ENCODE results near the gene STK38L. TPM values are rescaled to one million over a fixed set of nuclear protein-coding genes. Genes with fewer than 3 reads are reported as not detected.

The STK38L gene
- 10 to 100 TPM; 31.2 to 32.0 TPM for total RNA-seq

DNA sequence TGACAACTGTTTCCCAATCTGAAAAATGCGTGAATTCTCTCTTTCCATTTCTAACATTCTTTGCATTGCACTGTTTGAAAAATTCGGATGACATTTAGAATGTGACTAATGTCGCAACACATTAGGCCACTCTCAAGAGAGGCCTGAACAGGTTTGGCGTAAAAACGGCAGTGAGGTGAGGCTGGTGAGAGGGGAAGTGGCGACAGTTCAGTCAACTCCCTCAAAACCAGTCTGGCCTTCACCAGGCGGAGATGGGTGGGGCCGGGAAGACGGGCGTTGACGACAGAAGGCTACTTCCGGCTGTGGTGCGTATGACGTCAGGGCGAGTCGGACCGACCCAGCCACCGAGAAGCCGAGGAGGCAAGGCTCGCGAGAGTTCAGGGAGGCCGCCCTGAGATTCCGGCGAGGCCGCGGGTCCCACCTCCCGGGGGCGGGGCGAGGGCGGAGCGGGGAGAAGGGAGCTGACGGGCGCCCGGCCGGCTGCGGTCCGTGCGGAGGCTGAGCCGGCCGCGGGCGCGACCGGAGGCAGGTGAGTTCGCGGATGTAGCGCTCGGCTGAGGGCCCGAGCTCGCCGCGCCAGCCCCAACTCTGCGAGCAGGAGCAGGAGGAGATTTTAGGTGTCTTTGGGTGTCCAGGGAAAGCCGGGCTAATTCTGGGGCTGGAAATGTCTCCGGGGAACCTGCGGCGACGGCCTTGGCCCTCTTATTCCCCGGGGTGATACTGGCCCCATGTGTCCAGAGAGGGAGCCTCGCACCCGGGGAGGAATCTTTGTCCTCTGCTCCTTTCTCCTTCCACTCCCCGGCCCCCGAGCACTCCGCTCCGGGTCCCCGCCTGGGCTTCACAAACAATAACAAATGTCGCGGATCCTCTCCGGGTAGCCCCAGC, at the start of gene STK38L:
TSS of gene STK38L (plus strand) at position 483 of the 885 bp plus-strand sequence. CDS start 53,435 bp downstream, outside the sequence.
- Mint-ChIP-seq H3K4me1 (peaks cover 48% of the 10 kb centered on the region), H3K27ac (peak within 1 kb of the TSS; percentile 96), H3K9me3 (peaks cover 3% of the 10 kb centered on the region), H3K36me3 (peaks cover 21% of the 10 kb centered on the region), H3K4me3 (peak within 1 kb of the TSS; percentile 100), H3K27me3 (no peaks in the 10 kb centered on the region)
- peak; percentile 99 for DNase-seq

DNA sequence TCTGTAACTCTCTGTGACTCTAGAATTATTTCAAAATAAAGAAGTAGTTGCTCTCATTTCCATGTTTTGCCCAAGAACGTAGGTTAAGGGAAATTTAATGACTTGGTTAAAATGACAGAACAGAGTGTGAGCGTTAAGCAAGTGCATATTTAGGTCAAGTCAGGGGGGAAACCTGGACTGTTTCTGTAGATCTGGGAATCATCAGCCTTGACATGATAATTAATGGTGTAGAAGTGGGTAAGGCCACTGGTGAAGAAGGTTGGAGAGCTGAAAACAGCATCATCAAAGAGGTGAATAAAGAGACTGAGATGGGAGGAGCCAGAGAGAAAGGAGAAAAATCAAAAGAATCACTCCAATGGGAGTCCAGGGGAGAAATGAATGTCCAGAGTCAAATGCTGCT, 49.4 kb upstream of the STK38L start:
- H3K9me3 Mint-ChIP-seq = no peaks in the 10 kb centered on the region
- H3K27ac Mint-ChIP-seq = no peak overlapping the region

GRCh38 chr12:27198036-27198435, 46.0 kb upstream of the STK38L start:
- no peak overlapping the region for H3K27ac Mint-ChIP-seq
- H3K36me3 Mint-ChIP-seq = no peaks in the 10 kb centered on the region
- no peak for DNase-seq
- H3K4me1 Mint-ChIP-seq = peaks cover 8% of the 10 kb centered on the region
- H3K27me3 Mint-ChIP-seq = no peaks in the 10 kb centered on the region
- H3K9me3 Mint-ChIP-seq = no peaks in the 10 kb centered on the region
- no peak overlapping the region for H3K4me3 Mint-ChIP-seq

More for the DNA sequence above, 49.4 kb upstream of the STK38L start:
- Mint-ChIP-seq H3K4me1 (peaks cover 3% of the 10 kb centered on the region), H3K27me3 (no peaks in the 10 kb centered on the region), H3K4me3 (no peak overlapping the region), H3K36me3 (no peaks in the 10 kb centered on the region)
- DNase-seq = no peak

- Mint-ChIP-seq H3K27me3 (no peaks in the 10 kb centered on the region), H3K36me3 (no peaks in the 10 kb centered on the region), H3K9me3 (no peaks in the 10 kb centered on the region), H3K4me3 (no peak overlapping the region), H3K27ac (no peak overlapping the region), H3K4me1 (peaks cover 8% of the 10 kb centered on the region)
- no peak for DNase-seq
Measured at GRCh38 chr12:27199638-27200300, 44.3 kb upstream of the STK38L start.

DNA sequence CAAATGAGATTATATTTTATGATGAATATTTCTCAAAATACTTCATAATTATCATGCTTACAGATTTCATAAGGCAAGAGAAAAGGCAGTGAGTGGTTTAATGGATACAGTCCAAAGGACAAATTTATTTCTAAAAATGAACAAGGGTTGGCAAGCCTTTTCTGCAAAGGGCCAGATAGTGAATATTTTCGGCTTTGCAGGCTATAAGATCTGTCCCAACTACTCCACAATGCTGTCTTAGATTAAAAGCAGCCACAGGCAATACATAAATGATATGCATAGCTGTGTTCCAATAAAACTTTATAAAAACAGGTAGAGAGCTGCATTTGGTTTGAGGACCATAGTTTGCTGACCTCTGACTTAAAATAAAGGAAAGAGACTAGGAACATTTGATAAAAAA, 42.9 kb upstream of the STK38L start:
- no peaks in the 10 kb centered on the region for H3K27me3 Mint-ChIP-seq
- H3K27ac Mint-ChIP-seq = no peak overlapping the region
- peaks cover 8% of the 10 kb centered on the region for H3K4me1 Mint-ChIP-seq
- no peak overlapping the region for H3K4me3 Mint-ChIP-seq
- H3K9me3 Mint-ChIP-seq = no peaks in the 10 kb centered on the region
- H3K36me3 Mint-ChIP-seq = no peaks in the 10 kb centered on the region
- no peak for DNase-seq

- no peak overlapping the region for H3K4me3 Mint-ChIP-seq
- H3K36me3 Mint-ChIP-seq = no peaks in the 10 kb centered on the region
- no peak overlapping the region for H3K27ac Mint-ChIP-seq
Measured at GRCh38 chr12:27206801-27207502, 37.1 kb upstream of the STK38L start.

DNA sequence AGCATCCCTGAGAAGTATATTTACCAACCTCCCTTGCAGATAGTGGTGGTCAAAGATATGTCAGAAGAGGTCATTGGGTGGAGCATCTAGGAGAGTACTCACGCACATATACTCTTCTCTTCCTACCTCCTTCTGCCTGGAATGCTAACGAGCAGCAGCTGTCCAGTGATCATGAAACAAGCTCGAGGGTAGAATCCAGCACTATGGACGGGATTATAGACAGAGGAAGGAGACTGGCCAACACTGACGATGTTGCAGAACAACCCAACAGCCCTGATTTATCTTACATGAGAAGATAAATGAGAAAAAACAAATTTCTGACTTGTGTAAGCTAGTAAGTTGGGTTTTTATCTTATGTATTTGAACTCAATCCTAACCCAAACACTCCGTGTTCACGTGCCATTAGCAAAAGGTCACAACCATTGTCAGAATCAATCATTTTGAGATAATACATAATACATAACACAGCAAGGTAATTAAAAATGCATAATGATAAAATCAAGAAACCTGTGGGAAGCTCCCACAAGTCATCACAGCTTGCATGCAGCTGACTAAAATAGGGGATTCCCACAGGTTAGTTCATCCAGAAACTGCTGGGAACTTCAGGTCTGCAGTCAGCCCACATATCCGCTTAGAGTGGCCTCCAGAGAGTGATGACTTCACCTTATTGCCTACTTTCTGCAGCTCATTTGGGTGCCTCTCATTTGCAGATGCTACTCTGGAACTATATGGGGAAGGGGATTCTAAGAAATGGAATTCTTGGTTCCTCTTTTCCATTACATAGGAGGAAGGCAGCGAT, 36.3 kb upstream of the STK38L start:
- DNase-seq = peak; percentile 36
- H3K4me3 Mint-ChIP-seq = no peak overlapping the region
- peaks cover 4% of the 10 kb centered on the region for H3K9me3 Mint-ChIP-seq
- H3K4me1 Mint-ChIP-seq = peaks cover 12% of the 10 kb centered on the region
- H3K27ac Mint-ChIP-seq = no peak overlapping the region
- no peaks in the 10 kb centered on the region for H3K36me3 Mint-ChIP-seq
- H3K27me3 Mint-ChIP-seq = no peaks in the 10 kb centered on the region

More at GRCh38 chr12:27206801-27207502, 37.1 kb upstream of the STK38L start:
- H3K4me1 Mint-ChIP-seq = peaks cover 12% of the 10 kb centered on the region
- no peaks in the 10 kb centered on the region for H3K27me3 Mint-ChIP-seq
- peaks cover 4% of the 10 kb centered on the region for H3K9me3 Mint-ChIP-seq
- no peak for DNase-seq

- H3K9me3 Mint-ChIP-seq = peaks cover 4% of the 10 kb centered on the region
- H3K27me3 Mint-ChIP-seq = no peaks in the 10 kb centered on the region
- H3K36me3 Mint-ChIP-seq = no peaks in the 10 kb centered on the region
- no peak overlapping the region for H3K4me3 Mint-ChIP-seq
- DNase-seq = no peak
- H3K27ac Mint-ChIP-seq = no peak overlapping the region
- H3K4me1 Mint-ChIP-seq = peaks cover 12% of the 10 kb centered on the region
Measured at GRCh38 chr12:27208414-27208750, 35.7 kb upstream of the STK38L start.

DNA sequence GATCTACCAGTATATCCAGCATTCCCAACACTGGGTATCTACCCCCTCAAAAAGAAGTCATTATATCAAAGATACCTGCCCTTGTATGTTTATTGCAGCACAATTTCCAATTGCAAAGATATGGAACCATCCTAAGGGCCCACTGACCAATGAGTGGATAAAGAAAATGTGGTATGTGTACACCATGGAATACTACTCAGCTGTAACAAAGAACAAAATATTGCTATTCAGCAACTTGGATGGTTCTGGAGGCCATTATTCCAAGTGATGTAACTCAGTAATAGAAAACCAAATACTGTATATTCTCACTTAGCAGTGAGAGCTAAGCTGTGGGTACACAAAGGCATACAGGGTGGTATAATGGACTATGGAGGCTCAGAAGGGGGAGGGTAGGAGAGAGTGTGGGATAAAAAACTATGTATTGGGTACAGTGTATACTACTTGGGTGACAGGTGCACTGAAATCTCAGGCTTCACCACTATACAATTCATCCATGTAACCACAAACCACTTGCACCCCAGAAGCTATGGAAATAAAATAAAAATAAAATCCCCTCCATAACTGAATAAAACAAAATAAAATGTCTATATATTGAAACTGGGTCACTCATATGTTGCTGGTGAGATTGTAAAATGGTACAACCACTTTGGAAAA, 34.7 kb upstream of the STK38L start:
- H3K27ac Mint-ChIP-seq = no peak overlapping the region
- no peak overlapping the region for H3K4me3 Mint-ChIP-seq
- no peaks in the 10 kb centered on the region for H3K36me3 Mint-ChIP-seq
- H3K4me1 Mint-ChIP-seq = peaks cover 12% of the 10 kb centered on the region
- no peak for DNase-seq
- peaks cover 4% of the 10 kb centered on the region for H3K9me3 Mint-ChIP-seq
- H3K27me3 Mint-ChIP-seq = no peaks in the 10 kb centered on the region

GRCh38 chr12:27210187-27210586, 33.9 kb upstream of the STK38L start:
- DNase-seq = no peak
- no peaks in the 10 kb centered on the region for H3K27me3 Mint-ChIP-seq
- no peak overlapping the region for H3K27ac Mint-ChIP-seq
- peaks cover 4% of the 10 kb centered on the region for H3K9me3 Mint-ChIP-seq
- peaks cover 12% of the 10 kb centered on the region for H3K4me1 Mint-ChIP-seq
- H3K36me3 Mint-ChIP-seq = no peaks in the 10 kb centered on the region
- no peak overlapping the region for H3K4me3 Mint-ChIP-seq

DNA sequence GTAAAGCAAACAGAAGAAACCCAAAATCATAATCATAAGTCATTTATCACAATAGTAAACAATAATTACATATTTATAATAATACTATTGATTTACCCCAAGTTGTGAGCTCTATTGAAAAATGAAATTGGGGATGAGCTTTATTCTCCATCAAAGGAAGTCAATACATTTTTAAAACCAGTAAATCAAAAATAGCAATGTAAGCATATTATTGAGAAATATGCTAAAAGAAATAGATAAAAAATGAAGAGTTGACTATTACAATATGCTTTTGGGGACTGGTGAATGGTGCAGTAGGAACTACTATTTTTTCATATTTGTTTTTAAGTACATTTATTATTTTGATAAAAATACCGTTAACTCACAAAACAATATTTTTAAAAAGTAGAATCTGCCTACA, 31.2 kb upstream of the STK38L start:
- Mint-ChIP-seq H3K4me3 (no peak overlapping the region), H3K27ac (no peak overlapping the region), H3K9me3 (peaks cover 4% of the 10 kb centered on the region), H3K36me3 (no peaks in the 10 kb centered on the region), H3K4me1 (peaks cover 5% of the 10 kb centered on the region), H3K27me3 (no peaks in the 10 kb centered on the region)
- DNase-seq = no peak

DNA sequence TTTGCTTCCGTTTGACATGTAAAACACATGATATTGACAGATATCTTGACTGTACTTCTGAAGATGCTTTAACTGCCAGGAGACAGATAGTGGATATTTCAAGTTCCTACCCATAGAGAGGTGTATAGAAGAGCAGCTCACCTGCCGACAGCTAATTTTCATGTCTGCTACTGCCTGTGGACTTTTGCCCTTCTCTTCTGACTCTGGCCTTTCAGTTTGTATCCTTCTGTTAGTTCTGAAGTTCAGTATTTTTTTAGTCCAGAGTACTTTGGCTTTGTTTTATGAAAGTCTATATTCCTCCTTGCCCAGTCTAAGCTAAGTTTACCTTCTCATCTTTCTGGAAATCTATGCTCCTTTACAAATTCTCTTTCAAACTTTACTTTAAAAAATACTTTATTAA, 30.8 kb upstream of the STK38L start:
- no peaks in the 10 kb centered on the region for H3K36me3 Mint-ChIP-seq
- no peaks in the 10 kb centered on the region for H3K27me3 Mint-ChIP-seq
- H3K9me3 Mint-ChIP-seq = peaks cover 4% of the 10 kb centered on the region
- no peak overlapping the region for H3K27ac Mint-ChIP-seq
- peaks cover 4% of the 10 kb centered on the region for H3K4me1 Mint-ChIP-seq
- H3K4me3 Mint-ChIP-seq = no peak overlapping the region
- DNase-seq = no peak

- Mint-ChIP-seq H3K9me3 (peaks cover 4% of the 10 kb centered on the region), H3K27me3 (no peaks in the 10 kb centered on the region), H3K4me1 (no peaks in the 10 kb centered on the region), H3K4me3 (no peak overlapping the region), H3K27ac (no peak overlapping the region), H3K36me3 (no peaks in the 10 kb centered on the region)
- no peak for DNase-seq
Measured at GRCh38 chr12:27213830-27214787, 30.0 kb upstream of the STK38L start.

Data from activated naive CD8-positive, alpha-beta T cell treated with anti-CD3 and anti-CD28 coated beads for 36 hours (primary cell).